GM11168 (cell line): ENCODE results near the gene FCN1.

Experiments
- in situ Hi-C: fragments of 300-500 bp; cut with MboI; formaldehyde crosslinking; loops from one replicate; pipeline ENCODE4 v1.12.0; 2022; ENCODE audit warnings: low sequenced_read_pairs; ENCODE audit not compliant: unreplicated experiment

Gene FCN1

GRCh38 chr9:134895567-134895907 lies 22.2 kb downstream of the FCN1 start:
- in situ Hi-C loops, result no loop called here

GRCh38 chr9:134895097-134895496 lies 22.6 kb downstream of the FCN1 start:
- in situ Hi-C loops, result no loop called here

- in situ Hi-C loops, result no loop called here
Observed at GRCh38 chr9:134894136-134894860, 23.4 kb downstream of the FCN1 start.

- in situ Hi-C loops, result no loop called here
Observed at GRCh38 chr9:134892820-134893420, 24.8 kb downstream of the FCN1 start.

- in situ Hi-C loops, result no loop called here
Observed at GRCh38 chr9:134892221-134892620, 25.5 kb downstream of the FCN1 start.

- in situ Hi-C loops, result no loop called here
Observed at GRCh38 chr9:134891713-134892112, 26.0 kb downstream of the FCN1 start.

GRCh38 chr9:134891053-134891452 lies 26.7 kb downstream of the FCN1 start:
- in situ Hi-C loops, result no loop called here

- in situ Hi-C loops, result no loop called here
Observed at GRCh38 chr9:134890155-134890495, 27.6 kb downstream of the FCN1 start.

GRCh38 chr9:134889386-134890154 lies 28.1 kb downstream of the FCN1 start:
- in situ Hi-C loops, result no loop called here

GRCh38 chr9:134888603-134889190 lies 29.0 kb downstream of the FCN1 start:
- in situ Hi-C loops, result no loop called here

- in situ Hi-C loops, result no loop called here
Observed at GRCh38 chr9:134887686-134888602, 29.8 kb downstream of the FCN1 start.

GRCh38 chr9:134887219-134887618 lies 30.5 kb downstream of the FCN1 start:
- in situ Hi-C loops, result no loop called here

GRCh38 chr9:134886413-134886913 lies 31.2 kb downstream of the FCN1 start:
- in situ Hi-C loops, result no loop called here

GRCh38 chr9:134885679-134886412 lies 31.9 kb downstream of the FCN1 start:
- in situ Hi-C loops, result no loop called here

GRCh38 chr9:134885001-134885678 lies 32.6 kb downstream of the FCN1 start:
- in situ Hi-C loops, result no loop called here

GRCh38 chr9:134884492-134884891 lies 33.2 kb downstream of the FCN1 start:
- in situ Hi-C loops, result no loop called here

- in situ Hi-C loops, result no loop called here
Observed at GRCh38 chr9:134883040-134883782, 34.5 kb downstream of the FCN1 start.

GRCh38 chr9:134882204-134882785 lies 35.4 kb downstream of the FCN1 start:
- in situ Hi-C loops, result no loop called here
